Activated CD8-positive, alpha-beta T cell treated with anti-CD3 and anti-CD28 coated beads, Interleukin-2, amount 10 ng/mL, durations not matched to agents 7 days and 5 days (primary cell): ENCODE data around the gene DNMT3L. TPM values are rescaled to one million over a fixed set of nuclear protein-coding genes. Genes with fewer than 3 reads are reported as not detected.

Experiments used
- ATAC-seq: fragments of 150-1000 bp; cut with Tn5 transposase; one replicate; pipeline ENCODE4 v1.10.0; 2021; ENCODE audit warnings: moderate library complexity
- CTCF ChIA-PET: fragments of 350-600 bp; sonication (Branson Sonifier 250); formaldehyde crosslinking; loops from one replicate; lab custom pipeline; 2021; ENCODE audit warnings: antibody characterized with exemption; lab: Charles Lee
- POLR2A ChIA-PET: fragments of 350-600 bp; sonication (Branson Sonifier 250); formaldehyde crosslinking; loops from one replicate; lab custom pipeline; 2021; ENCODE audit warnings: antibody characterized with exemption; lab: Charles Lee
- DNase-seq: peaks from one replicate; pipeline ENCODE4 v3.0.0-alpha.2; 2020
- H3K27ac Mint-ChIP-seq: one replicate; pipeline ENCODE4 v1.8.0; 2021; ENCODE audit warnings: mild to moderate bottlenecking, mixed read lengths
- H3K27me3 Mint-ChIP-seq: one replicate; pipeline ENCODE4 v1.8.0; 2021; ENCODE audit warnings: low read depth, mixed read lengths
- H3K36me3 Mint-ChIP-seq: one replicate; pipeline ENCODE4 v1.8.0; 2021; ENCODE audit warnings: low read depth, mixed read lengths
- H3K4me1 Mint-ChIP-seq: one replicate; pipeline ENCODE4 v1.8.0; 2021; ENCODE audit warnings: low read depth, mixed read lengths
- H3K4me3 Mint-ChIP-seq: one replicate; pipeline ENCODE4 v1.8.0; 2021; ENCODE audit warnings: mild to moderate bottlenecking, mixed read lengths
- H3K9me3 Mint-ChIP-seq: one replicate; pipeline ENCODE4 v1.8.0; 2022; ENCODE audit warnings: mixed read lengths; ENCODE audit not compliant: insufficient read depth
- total RNA-seq, 2 experiments: library from RNA; stranded (reverse); gene quantifications; one replicate each; pipeline ENCODE4 v1.2.3, GENCODE V29; 2021

Gene DNMT3L
- total RNA-seq, 2 experiments from 2014 or later = not detected

DNA sequence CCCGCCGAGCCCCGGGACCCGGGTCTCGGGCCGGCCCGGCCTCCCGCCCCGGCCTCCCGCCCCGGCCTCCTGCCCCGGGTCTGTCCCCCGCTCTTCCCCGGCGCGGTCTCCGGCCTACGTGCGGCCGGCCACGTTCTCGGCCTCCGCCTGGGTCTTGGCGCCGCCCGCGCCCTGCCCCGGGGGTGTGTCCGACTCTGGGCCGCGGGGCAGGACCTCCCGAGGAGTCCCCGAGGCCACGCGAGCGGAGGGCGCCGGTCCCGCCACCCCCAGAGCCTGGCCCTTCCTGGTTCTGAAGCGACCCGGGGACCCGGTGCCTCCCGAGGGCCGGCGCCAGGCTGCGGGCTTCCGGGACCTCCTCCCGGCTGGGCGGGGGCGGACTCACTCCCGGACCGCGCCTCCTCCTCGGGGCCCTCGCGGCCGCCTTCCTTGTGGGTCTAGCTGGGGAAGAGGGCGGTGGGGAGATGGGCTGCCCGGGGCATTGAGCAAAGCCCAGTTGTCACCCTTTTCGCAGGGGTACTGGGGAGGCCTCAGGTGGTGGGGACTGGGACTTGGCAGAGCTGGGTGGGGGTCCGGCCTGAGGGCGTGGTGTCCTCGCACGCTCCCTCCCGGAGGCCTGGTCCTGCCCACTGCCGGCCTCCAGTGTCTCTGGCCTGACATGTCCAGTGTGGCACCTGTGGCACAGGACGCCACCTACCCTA, 38.7 kb upstream of the DNMT3L start:
- POLR2A ChIA-PET = interaction anchor here (0.7 kb wide), 1 partner anchor 38 kb away, joined by 3 read pairs; no protein-coding TSS in a partner anchor

DNA sequence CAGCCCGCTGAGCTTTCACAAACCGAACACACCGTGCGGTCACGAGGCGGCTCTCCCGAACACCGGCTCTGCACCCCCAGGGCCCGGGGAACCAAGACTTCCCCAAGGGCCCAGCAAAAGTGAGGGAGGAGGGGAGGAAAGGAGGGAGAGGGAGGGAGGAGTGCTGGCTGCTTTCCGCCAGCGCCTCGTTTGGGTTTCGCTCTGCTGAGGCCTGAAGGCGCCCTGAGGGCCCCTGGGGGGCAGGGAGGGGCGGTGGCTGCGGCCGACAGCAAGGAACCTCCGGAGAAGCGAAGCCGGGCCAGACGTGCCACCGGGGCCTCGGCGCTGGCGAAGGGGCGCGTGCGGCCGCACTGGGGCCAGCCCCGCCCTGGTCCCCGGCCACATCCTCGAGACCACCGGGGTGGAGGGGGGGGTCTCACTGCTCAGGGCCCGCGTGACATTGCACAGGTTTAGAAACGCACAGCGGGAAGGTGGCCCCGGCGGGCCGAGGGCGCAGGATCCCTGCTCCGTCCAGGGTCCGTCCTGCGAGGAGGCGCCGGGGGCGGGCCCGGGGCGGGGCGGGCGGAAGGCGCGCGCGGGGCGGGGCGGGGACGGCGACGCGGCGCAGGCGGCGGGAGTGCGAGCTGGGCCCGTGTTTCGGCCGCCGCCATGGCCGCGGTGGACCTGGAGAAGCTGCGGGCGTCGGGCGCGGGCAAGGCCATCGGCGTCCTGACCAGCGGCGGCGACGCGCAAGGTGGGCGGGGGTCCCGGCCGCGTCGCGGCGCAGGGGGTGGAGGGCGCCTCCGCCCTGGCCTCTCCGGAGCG, 38.0 kb upstream of the DNMT3L start, which contains the start of gene PFKL:
TSS of gene PFKL (plus strand) at position 596 of the 804 bp plus-strand sequence. CDS start at position 649, 53 bp downstream.
- Mint-ChIP-seq H3K9me3 (no peaks in the 10 kb centered on the region), H3K4me1 (peaks cover 59% of the 10 kb centered on the region), H3K36me3 (peaks cover 15% of the 10 kb centered on the region), H3K4me3 (peak within 1 kb of the TSS; percentile 90), H3K27ac (peak within 1 kb of the TSS; percentile 97), H3K27me3 (no peaks in the 10 kb centered on the region)
- ATAC-seq = peak; percentile 76
- DNase-seq = peak; percentile 82
- ChIA-PET POLR2A (interaction anchor here (0.6 to 0.7 kb wide), 2 partner anchors 13 to 26 kb away, joined by 4 read pairs; no protein-coding TSS in a partner anchor), CTCF (no interaction called here)

More for the DNA sequence above, 38.7 kb upstream of the DNMT3L start:
- peak; percentile 58 for ATAC-seq
- CTCF ChIA-PET = no interaction called here
- peaks cover 60% of the 10 kb centered on the region for H3K4me1 Mint-ChIP-seq
- peak overlapping the region; percentile 78 for H3K4me3 Mint-ChIP-seq
- DNase-seq = peak; percentile 73
- peaks cover 15% of the 10 kb centered on the region for H3K36me3 Mint-ChIP-seq
- peak overlapping the region; percentile 52 for H3K27ac Mint-ChIP-seq
- no peaks in the 10 kb centered on the region for H3K9me3 Mint-ChIP-seq
- H3K27me3 Mint-ChIP-seq = no peaks in the 10 kb centered on the region

DNA sequence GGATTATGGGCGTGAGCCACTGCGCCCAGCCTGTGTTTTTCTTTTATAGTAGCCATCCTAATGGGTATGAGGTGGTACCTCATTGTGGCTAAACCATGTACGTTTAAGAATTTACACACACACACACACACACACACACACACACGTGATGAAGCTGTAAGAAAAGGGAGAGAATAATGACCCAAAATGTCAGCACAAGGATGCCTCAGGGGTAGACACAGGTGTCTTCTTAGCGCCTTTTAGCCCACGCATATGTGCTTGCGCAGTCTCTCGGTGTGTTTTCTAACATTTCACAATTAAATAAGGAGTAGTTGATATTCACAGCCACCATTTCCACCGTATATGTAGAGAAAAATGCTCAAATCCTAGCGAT, 37.4 kb upstream of the DNMT3L start:
- H3K4me3 Mint-ChIP-seq = peak overlapping the region; percentile 90
- POLR2A ChIA-PET = interaction anchor here (0.6 to 0.7 kb wide), 2 partner anchors 12 to 26 kb away, joined by 4 read pairs; no protein-coding TSS in a partner anchor
- peak overlapping the region; percentile 97 for H3K27ac Mint-ChIP-seq
- ATAC-seq = peak; percentile 1
- H3K4me1 Mint-ChIP-seq = peaks cover 61% of the 10 kb centered on the region
- no peaks in the 10 kb centered on the region for H3K27me3 Mint-ChIP-seq
- CTCF ChIA-PET = no interaction called here
- H3K9me3 Mint-ChIP-seq = no peaks in the 10 kb centered on the region
- peaks cover 15% of the 10 kb centered on the region for H3K36me3 Mint-ChIP-seq
- DNase-seq = peak; percentile 51

DNA sequence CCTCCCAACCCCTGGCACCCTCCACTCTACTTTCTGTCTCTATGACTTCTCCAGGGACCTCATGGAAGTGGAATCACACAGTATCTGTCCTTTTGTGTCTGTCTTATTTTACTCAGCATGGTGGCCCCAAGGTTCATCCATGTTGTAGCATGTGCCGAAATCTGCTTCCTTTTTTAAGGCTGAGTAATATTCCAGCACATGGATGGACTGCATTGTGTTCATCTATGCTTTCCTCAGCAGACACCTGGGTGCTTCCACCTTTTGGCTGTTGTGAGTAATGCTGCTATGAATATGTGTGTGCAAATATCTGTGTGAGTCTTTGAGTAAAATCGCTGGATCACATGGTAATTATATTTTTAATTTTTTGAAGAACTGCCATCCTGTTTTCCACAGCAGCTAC, 36.6 kb upstream of the DNMT3L start:
- H3K27ac Mint-ChIP-seq = peak overlapping the region; percentile 61
- no peaks in the 10 kb centered on the region for H3K9me3 Mint-ChIP-seq
- no peak for DNase-seq
- ChIA-PET POLR2A (no interaction called here), CTCF (interaction anchor here (0.7 to 1.9 kb wide), 15 partner anchors 11 to 285 kb away, joined by 3 to 11 read pairs (median 3); partner anchors contain the start of gene TRPM2)
- peaks cover 55% of the 10 kb centered on the region for H3K4me1 Mint-ChIP-seq
- H3K27me3 Mint-ChIP-seq = no peaks in the 10 kb centered on the region
- no peak for ATAC-seq
- peaks cover 12% of the 10 kb centered on the region for H3K36me3 Mint-ChIP-seq
- H3K4me3 Mint-ChIP-seq = peak overlapping the region; percentile 10

DNA sequence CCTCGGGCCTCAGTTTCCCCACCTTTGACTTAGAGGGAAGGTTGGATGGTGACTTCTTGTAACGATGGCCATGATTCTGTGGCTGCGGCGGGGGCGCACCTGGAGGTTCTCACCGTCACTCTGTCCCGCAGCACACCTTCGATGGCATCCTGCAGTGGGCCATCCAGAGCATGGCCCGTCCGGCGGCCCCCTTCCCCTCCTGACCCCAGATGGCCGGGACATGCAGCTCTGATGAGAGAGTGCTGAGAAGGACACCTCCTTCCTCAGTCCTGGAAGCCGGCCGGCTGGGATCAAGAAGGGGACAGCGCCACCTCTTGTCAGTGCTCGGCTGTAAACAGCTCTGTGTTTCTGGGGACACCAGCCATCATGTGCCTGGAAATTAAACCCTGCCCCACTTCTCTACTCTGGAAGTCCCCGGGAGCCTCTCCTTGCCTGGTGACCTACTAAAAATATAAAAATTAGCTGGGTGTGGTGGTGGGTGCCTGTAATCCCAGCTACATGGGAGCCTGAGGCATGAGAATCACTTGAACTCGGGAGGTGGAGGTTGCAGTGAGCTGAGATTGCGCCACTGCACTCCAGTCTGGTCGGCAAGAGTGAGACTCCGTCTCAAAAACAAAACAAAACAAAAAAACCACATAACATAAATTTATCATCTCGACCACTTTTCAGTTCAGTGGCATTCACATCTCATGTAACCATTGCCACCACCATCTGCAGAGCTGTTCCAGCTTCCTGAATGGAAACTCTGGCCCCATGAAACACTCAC, 36.0 kb upstream of the DNMT3L start:
- ATAC-seq (peak; percentile 43), DNase-seq (peak; percentile 83)
- no peaks in the 10 kb centered on the region for H3K9me3 Mint-ChIP-seq
- H3K36me3 Mint-ChIP-seq = peaks cover 12% of the 10 kb centered on the region
- H3K27me3 Mint-ChIP-seq = no peaks in the 10 kb centered on the region
- ChIA-PET CTCF (interaction anchor here (0.7 to 1.9 kb wide), 15 partner anchors 10 to 284 kb away, joined by 3 to 11 read pairs (median 3); partner anchors contain the start of gene TRPM2), POLR2A (no interaction called here)
- peak overlapping the region; percentile 46 for H3K27ac Mint-ChIP-seq
- peaks cover 50% of the 10 kb centered on the region for H3K4me1 Mint-ChIP-seq
- peak overlapping the region; percentile 5 for H3K4me3 Mint-ChIP-seq

DNA sequence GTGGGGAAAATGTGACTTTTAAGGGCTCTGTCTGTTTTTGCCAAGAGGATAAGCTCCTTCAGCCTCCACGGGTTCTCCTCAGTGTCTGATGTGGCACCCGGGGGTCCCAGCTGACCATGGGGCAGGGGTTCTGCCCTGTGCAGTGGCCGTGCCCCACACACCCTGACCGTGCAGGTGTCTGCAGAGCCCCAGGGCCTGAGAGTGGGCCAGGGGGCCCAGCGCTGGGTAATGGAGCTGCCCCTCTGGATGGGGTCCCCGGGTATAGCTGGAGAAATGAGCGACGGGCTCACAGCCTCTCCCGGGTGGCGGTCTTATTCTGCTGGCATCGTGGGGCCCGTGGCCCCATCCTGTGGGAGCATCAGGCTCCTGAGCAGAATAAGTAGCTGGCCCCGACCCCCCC, 35.2 kb upstream of the DNMT3L start:
- ATAC-seq = no peak
- POLR2A ChIA-PET = no interaction called here
- no peaks in the 10 kb centered on the region for H3K27me3 Mint-ChIP-seq

DNA sequence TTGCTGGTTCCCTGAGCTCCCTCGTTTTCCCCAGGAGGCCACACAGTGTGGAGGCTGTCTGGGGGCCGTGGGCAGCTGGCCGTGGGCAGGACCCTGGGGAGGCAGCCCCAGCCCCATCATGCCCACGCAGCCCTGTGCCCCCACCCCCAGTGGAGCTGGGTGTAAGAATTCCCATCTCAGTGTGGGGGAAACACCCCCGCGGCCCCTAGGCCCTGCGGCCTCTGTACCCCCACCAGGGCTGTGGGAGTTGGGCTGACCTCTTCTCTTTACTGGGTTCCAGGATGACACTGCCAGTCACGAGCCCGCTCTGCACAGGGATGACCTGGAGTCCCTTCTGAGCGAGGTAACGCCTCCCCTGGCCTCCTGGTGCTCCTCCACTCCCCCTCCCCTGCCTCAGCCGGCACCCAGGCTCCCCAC, 34.4 kb upstream of the DNMT3L start:
- peaks cover 34% of the 10 kb centered on the region for H3K4me1 Mint-ChIP-seq
- ATAC-seq = no peak
- ChIA-PET POLR2A (interaction anchor here (0.9 kb wide), 1 partner anchor 45 kb away, joined by 3 read pairs; no protein-coding TSS in a partner anchor), CTCF (no interaction called here)
- H3K36me3 Mint-ChIP-seq = peaks cover 5% of the 10 kb centered on the region
- H3K27me3 Mint-ChIP-seq = no peaks in the 10 kb centered on the region
- H3K27ac Mint-ChIP-seq = no peak overlapping the region
- no peaks in the 10 kb centered on the region for H3K9me3 Mint-ChIP-seq
- DNase-seq = no peak
- no peak overlapping the region for H3K4me3 Mint-ChIP-seq

More for the DNA sequence above, 35.2 kb upstream of the DNMT3L start:
- CTCF ChIA-PET = interaction anchor here (1.1 to 1.9 kb wide), 5 partner anchors 20 to 191 kb away, joined by 3 to 5 read pairs (median 4); no protein-coding TSS in a partner anchor
- DNase-seq = no peak
- Mint-ChIP-seq H3K4me1 (peaks cover 42% of the 10 kb centered on the region), H3K4me3 (no peak overlapping the region), H3K36me3 (peaks cover 8% of the 10 kb centered on the region), H3K9me3 (no peaks in the 10 kb centered on the region), H3K27ac (no peak overlapping the region)

DNA sequence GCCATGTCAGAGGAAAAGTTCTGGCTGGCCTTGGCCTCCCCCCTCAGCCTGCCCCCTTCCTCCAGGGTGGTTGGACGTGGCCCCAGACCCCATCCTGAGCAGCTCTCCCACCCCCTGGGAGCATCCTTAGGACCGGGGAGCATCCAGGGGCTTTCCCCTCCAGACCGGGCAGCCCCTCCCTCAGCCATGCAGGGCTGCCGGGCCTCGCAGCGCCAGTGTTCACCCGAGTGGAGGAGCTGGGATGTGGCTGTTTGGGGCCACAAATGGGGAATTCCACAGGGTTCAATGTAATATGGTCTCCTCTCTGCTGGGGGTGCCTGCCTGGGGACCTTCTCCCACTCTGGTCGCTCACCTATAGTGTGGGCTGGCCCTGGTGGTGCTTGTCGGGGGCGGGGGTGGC, 33.9 kb upstream of the DNMT3L start:
- H3K4me1 Mint-ChIP-seq = peaks cover 30% of the 10 kb centered on the region
- peaks cover 3% of the 10 kb centered on the region for H3K36me3 Mint-ChIP-seq
- peak overlapping the region; percentile 6 for H3K27ac Mint-ChIP-seq
- no peaks in the 10 kb centered on the region for H3K27me3 Mint-ChIP-seq
- H3K4me3 Mint-ChIP-seq = no peak overlapping the region
- H3K9me3 Mint-ChIP-seq = no peaks in the 10 kb centered on the region
- ChIA-PET POLR2A (interaction anchor here (0.9 kb wide), 1 partner anchor 45 kb away, joined by 3 read pairs; no protein-coding TSS in a partner anchor), CTCF (no interaction called here)
- ATAC-seq (no peak), DNase-seq (no peak)

DNA sequence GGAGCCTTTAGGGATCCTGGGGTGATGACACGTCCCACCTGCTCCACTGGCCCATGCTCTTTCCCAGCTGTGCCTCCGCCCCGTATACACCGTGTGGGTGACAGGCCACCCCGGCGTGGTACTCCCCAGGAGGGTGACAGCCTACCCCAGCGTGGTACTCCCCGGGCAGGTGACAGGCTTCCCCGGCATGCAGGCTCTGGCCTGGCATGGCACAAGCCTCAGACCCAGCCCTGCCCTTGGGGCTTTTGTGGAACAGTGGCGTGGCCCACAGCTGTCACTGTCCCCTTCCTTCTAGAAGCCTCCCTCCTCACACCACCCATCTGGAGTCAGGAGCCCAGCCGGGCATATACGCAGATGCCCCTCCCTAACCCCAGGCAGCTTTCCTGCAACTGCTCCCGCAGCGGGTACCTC, 33.5 kb upstream of the DNMT3L start:
- Mint-ChIP-seq H3K9me3 (no peaks in the 10 kb centered on the region), H3K4me3 (no peak overlapping the region), H3K27ac (peak overlapping the region; percentile 6), H3K27me3 (no peaks in the 10 kb centered on the region), H3K4me1 (peaks cover 29% of the 10 kb centered on the region), H3K36me3 (peaks cover 2% of the 10 kb centered on the region)
- CTCF ChIA-PET = interaction anchor here (1.1 to 1.4 kb wide), 2 partner anchors 8 to 210 kb away, joined by 3 read pairs; no protein-coding TSS in a partner anchor
- DNase-seq (no peak), ATAC-seq (no peak)
- POLR2A ChIA-PET = interaction anchor here (0.9 kb wide), 1 partner anchor 46 kb away, joined by 3 read pairs; no protein-coding TSS in a partner anchor

DNA sequence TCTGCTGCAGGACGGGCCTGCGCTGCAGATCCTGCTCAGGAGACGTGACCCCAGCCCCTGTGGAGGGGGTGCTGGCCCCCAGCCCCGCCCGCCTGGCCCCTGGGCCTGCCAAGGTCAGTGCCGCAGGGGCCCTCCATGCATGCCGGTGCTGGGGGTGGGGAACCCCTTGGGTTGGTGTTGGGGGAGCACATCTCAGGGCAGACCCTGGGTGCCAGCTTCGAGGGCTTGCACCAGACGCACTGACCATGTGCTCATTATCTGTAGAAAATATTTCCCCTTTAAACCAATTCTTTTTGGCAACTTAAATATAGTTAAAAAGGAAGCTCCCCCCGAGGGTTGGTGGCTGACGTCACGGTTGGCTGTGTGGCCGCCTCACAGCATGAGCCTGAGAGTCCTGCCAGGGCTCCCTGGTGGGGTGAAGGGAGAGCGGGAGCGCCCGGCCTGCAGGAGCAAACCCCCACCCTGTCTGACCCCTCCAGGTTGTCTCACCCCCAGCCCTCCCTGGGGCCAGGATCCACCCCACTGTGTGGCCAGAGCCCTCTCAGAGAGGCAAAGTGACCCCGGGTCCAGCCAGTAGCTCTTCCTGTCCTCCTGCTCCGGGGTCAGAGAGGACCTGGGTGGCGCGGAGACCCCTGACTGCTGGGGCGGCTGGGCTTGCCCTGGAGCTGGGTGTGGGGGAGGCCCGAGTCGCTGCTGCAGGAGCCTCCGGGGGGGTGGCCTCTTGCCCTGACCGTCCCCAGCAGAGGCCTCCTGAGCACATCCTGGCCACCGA, 32.9 kb upstream of the DNMT3L start:
- peaks cover 29% of the 10 kb centered on the region for H3K4me1 Mint-ChIP-seq

More for the DNA sequence above, 32.9 kb upstream of the DNMT3L start:
- CTCF ChIA-PET = interaction anchor here (1.1 to 1.4 kb wide), 2 partner anchors 9 to 209 kb away, joined by 3 read pairs; no protein-coding TSS in a partner anchor
- Mint-ChIP-seq H3K36me3 (peaks cover 2% of the 10 kb centered on the region), H3K27ac (peak overlapping the region; percentile 34), H3K27me3 (no peaks in the 10 kb centered on the region), H3K9me3 (no peaks in the 10 kb centered on the region), H3K4me3 (no peak overlapping the region)
- DNase-seq = peak; percentile 44
- ATAC-seq = no peak
- POLR2A ChIA-PET = no interaction called here
